PC-9 (cell line): ENCODE results near the gene ZNF362. TPM values are rescaled to one million over a fixed set of nuclear protein-coding genes. Genes with fewer than 3 reads are reported as not detected.
"Not testable (repeated sequence)": the region's sequence is repeated elsewhere in the genome, so short reads cannot be mapped to it uniquely, and the experiment has no call there.

ENCODE experiments used
- BruUV-seq: library from RNA; stranded (reverse); fragments of 400-500 nt; replicated peaks from 2 replicates; lab custom pipeline; 2021; lab: Mats Ljungman, UMichigan
- CTCF ChIA-PET: fragments of 300-600 bp; sonication (Branson Sonifier 250); formaldehyde crosslinking; loops from one replicate; lab custom pipeline; 2022; ENCODE audit warnings: antibody characterized with exemption; lab: Charles Lee
- POLR2A ChIA-PET: fragments of 300-600 bp; sonication (Branson Sonifier 250); formaldehyde crosslinking; loops from one replicate; lab custom pipeline; 2022; ENCODE audit warnings: antibody characterized with exemption; ENCODE audit not compliant: unreplicated experiment; lab: Charles Lee
- DNase-seq, 2 experiments: peaks; one replicate each; pipeline versions ENCODE4 v3.0.0 to v3.0.0-alpha.2; 2015 to 2022; ENCODE audit warnings: mixed read lengths in 1 of 2
- H2AFZ ChIP-seq: fragments of 200-600 bp; sonication (generic); 2 replicates; pipeline ENCODE4 v1.8.1; 2017; ENCODE audit warnings: antibody characterized with exemption
- H3F3A ChIP-seq: fragments of 200-600 bp; sonication (generic); 2 replicates; pipeline ENCODE4 v1.8.1; 2017; ENCODE audit warnings: antibody characterized with exemption, mild to moderate bottlenecking, low read depth; ENCODE audit not compliant: insufficient read depth
- H3K27ac ChIP-seq: fragments of 200-600 bp; sonication (generic); 2 replicates; pipeline ENCODE4 v1.6.1; 2016; ENCODE audit warnings: mixed run types
- H3K27me3 ChIP-seq: fragments of 200-600 bp; sonication (generic); 2 replicates; pipeline ENCODE4 v1.6.1; 2016; ENCODE audit warnings: low read depth, mixed run types; ENCODE audit not compliant: insufficient read depth
- H3K36me3 ChIP-seq: fragments of 200-600 bp; sonication (generic); 2 replicates; pipeline ENCODE4 v1.6.1; 2016; ENCODE audit warnings: low read depth, mixed run types
- H3K4me1 ChIP-seq: fragments of 200-600 bp; sonication (generic); replicated peaks from 2 replicates; pipeline ENCODE4 v1.6.1; 2016; ENCODE audit warnings: mixed run types; ENCODE audit not compliant: insufficient read depth
- H3K4me2 ChIP-seq: fragments of 200-600 bp; sonication (generic); 2 replicates; pipeline ENCODE4 v1.6.1; 2017; ENCODE audit warnings: mixed run types
- H3K4me3 ChIP-seq: fragments of 200-600 bp; sonication (generic); 2 replicates; pipeline ENCODE4 v1.6.1; 2016; ENCODE audit warnings: mixed run types
- H3K79me2 ChIP-seq: fragments of 200-600 bp; sonication (generic); 2 replicates; pipeline ENCODE4 v1.6.1; 2017; ENCODE audit warnings: low read depth, mixed run types
- H3K9me2 ChIP-seq: fragments of 200-600 bp; sonication (generic); 2 replicates; pipeline ENCODE4 v1.8.1; 2017; ENCODE audit warnings: mild to moderate bottlenecking; ENCODE audit not compliant: insufficient read depth
- H3K9me3 ChIP-seq: fragments of 200-600 bp; sonication (generic); 2 replicates; pipeline ENCODE4 v1.8.1; 2016; ENCODE audit warnings: low read depth; ENCODE audit not compliant: insufficient read depth
- H4K20me1 ChIP-seq: fragments of 200-600 bp; sonication (generic); 2 replicates; pipeline ENCODE4 v1.8.1; 2017; ENCODE audit not compliant: insufficient read depth
- CTCF ChIP-seq: fragments of 200-600 bp; sonication (generic); conservative IDR thresholded peaks from 2 replicates; pipeline ENCODE4 v1.6.1; 2017; ENCODE audit warnings: mixed run types, antibody characterized with exemption, mild to moderate bottlenecking, moderate library complexity
- EZH2 ChIP-seq: fragments of 200-600 bp; sonication (generic); IDR thresholded peaks from 2 replicates; pipeline ENCODE4 v1.8.0; 2017; ENCODE audit warnings: antibody characterized with exemption, low read depth
- intact Hi-C: fragments of 100-400 bp; cut with micrococcal nuclease; formaldehyde crosslinking; loops from one replicate; pipeline ENCODE4 v1.10.0; 2022; ENCODE audit not compliant: unreplicated experiment
- total RNA-seq: library from RNA; stranded (reverse); gene quantifications from 2 replicates; pipeline ENCODE4 v1.2.3, GENCODE V29; 2021

Gene ZNF362
- total RNA-seq, 1 experiment from 2014 or later = 33.1 TPM

GRCh38 chr1:33287317-33287716 is 31.0 kb downstream of the ZNF362 start:
- H3K9me2 ChIP-seq = no peaks in the 10 kb centered on the region
- ChIA-PET CTCF (no interaction called here), POLR2A (no interaction called here)
- TF ChIP-seq CTCF (no peak), EZH2 (no peak)
- no peak overlapping the region for H2AFZ ChIP-seq
- H3K27ac ChIP-seq = no peak overlapping the region
- no peak overlapping the region for H3K4me3 ChIP-seq
- DNase-seq = no peak
- no peaks in the 10 kb centered on the region for H3K79me2 ChIP-seq
- H3K9me3 ChIP-seq = no peaks in the 10 kb centered on the region
- no peaks in the 10 kb centered on the region for H3F3A ChIP-seq
- no peaks in the 10 kb centered on the region for H3K4me1 ChIP-seq
- H3K27me3 ChIP-seq = no peaks in the 10 kb centered on the region
- intact Hi-C loops = no loop called here
- H3K4me2 ChIP-seq = no peak overlapping the region
- no TSS peak for BruUV-seq
- no peaks in the 10 kb centered on the region for H4K20me1 ChIP-seq
- peaks cover 10% of the 10 kb centered on the region for H3K36me3 ChIP-seq

GRCh38 chr1:33288976-33289857 is 32.9 kb downstream of the ZNF362 start:
- Histone ChIP-seq H3K4me2 (no peak overlapping the region), H4K20me1 (no peaks in the 10 kb centered on the region), H3K27ac (no peak overlapping the region), H2AFZ (no peak overlapping the region), H3K4me1 (no peaks in the 10 kb centered on the region), H3K79me2 (no peaks in the 10 kb centered on the region), H3K9me3 (no peaks in the 10 kb centered on the region), H3K9me2 (no peaks in the 10 kb centered on the region), H3F3A (no peaks in the 10 kb centered on the region), H3K36me3 (peaks cover 10% of the 10 kb centered on the region), H3K27me3 (no peaks in the 10 kb centered on the region), H3K4me3 (no peak overlapping the region)
- no peak for DNase-seq
- no TSS peak for BruUV-seq
- POLR2A ChIA-PET = no interaction called here
- TF ChIP-seq EZH2 = no peak
- TF ChIP-seq CTCF = no peak
- intact Hi-C loops = no loop called here
- CTCF ChIA-PET = no interaction called here

- H3K36me3 ChIP-seq = peaks cover 5% of the 10 kb centered on the region
- no peaks in the 10 kb centered on the region for H3K27me3 ChIP-seq
- no peaks in the 10 kb centered on the region for H3K9me3 ChIP-seq
- H3K4me3 ChIP-seq = no peak overlapping the region
- H3F3A ChIP-seq = no peaks in the 10 kb centered on the region
- CTCF ChIA-PET = no interaction called here
- no peaks in the 10 kb centered on the region for H3K4me1 ChIP-seq
- intact Hi-C loops = no loop called here
- H3K4me2 ChIP-seq = no peak overlapping the region
- no peaks in the 10 kb centered on the region for H4K20me1 ChIP-seq
- DNase-seq = no peak
- BruUV-seq = no TSS peak
- no peak overlapping the region for H2AFZ ChIP-seq
- POLR2A ChIA-PET = no interaction called here
- H3K79me2 ChIP-seq = no peaks in the 10 kb centered on the region
- no peaks in the 10 kb centered on the region for H3K9me2 ChIP-seq
- no peak overlapping the region for H3K27ac ChIP-seq
- TF ChIP-seq CTCF (no peak), EZH2 (no peak)
These were observed 33.5 kb downstream of the ZNF362 start for GRCh38 chr1:33289858-33290154.

- H3K27me3 ChIP-seq, H3K9me3 ChIP-seq, H3K79me2 ChIP-seq, H3K36me3 ChIP-seq, H4K20me1 ChIP-seq, DNase-seq, H2AFZ ChIP-seq, H3K4me1 ChIP-seq, CTCF ChIA-PET, H3K4me2 ChIP-seq, H3K4me3 ChIP-seq, H3K27ac ChIP-seq, H3K9me2 ChIP-seq, BruUV-seq, H3F3A ChIP-seq, POLR2A ChIA-PET, intact Hi-C loops: not testable (repeated sequence)
These were observed 34.3 kb downstream of the ZNF362 start for GRCh38 chr1:33290615-33291014.
